GM18505 (cell line): ENCODE data around the gene ZCCHC14.
"Not testable (repeated sequence)": the region's sequence is repeated elsewhere in the genome, so short reads cannot be mapped to it uniquely, and the experiment has no call there.

Experiments used
- ATAC-seq: cut with Tn5 transposase; IDR thresholded peaks from one replicate; pipeline ENCODE4 v1.9.1; 2021; ENCODE audit not compliant: unreplicated experiment
- POLR2A ChIP-seq: IDR thresholded peaks from 4 replicates; pipeline ENCODE4 v1.6.1; 2011; ENCODE audit warnings: borderline replicate concordance; ENCODE audit not compliant: insufficient read depth, insufficient read length; ENCODE audit errors: extremely low read depth

The ZCCHC14 gene

DNA sequence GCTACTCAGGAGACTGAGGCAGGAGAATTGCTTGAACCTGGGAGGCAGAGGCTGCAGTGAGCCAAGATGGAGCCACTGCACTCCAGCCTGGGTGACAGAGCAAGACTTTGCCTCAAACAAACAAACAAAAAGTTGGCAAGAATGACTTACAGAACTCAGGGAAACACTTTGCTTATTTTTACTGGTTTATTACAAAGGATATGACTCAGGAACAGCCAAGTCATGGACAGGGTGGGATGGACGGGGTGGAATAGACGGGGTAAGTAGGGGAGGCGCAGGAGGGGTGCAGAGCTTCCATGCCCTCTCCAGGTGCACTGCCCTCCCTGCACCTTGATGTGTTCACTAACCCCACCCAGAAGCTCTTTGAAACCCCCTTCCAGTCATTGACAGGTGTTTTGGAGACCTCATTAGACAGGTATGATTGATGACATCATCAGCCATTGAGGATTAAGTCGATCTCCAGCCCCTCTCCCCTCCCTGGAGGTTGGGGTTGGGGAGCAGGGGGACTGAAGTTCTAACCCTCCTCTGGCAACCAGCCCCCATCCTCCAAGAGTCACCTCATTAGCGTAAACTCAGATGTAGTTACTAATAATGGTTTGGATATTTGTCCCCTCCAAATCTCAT, 41.3 kb upstream of the ZCCHC14 start:
- no peak for TF ChIP-seq POLR2A
- no peak for ATAC-seq

GRCh38 chr16:87533061-87533460, 40.2 kb upstream of the ZCCHC14 start:
- no peak for ATAC-seq
- no peak for TF ChIP-seq POLR2A

GRCh38 chr16:87531418-87531817, 38.6 kb upstream of the ZCCHC14 start:
- no peak for TF ChIP-seq POLR2A
- ATAC-seq, result no peak

- ATAC-seq, result no peak
- TF ChIP-seq POLR2A, result no peak
Measured at GRCh38 chr16:87528690-87529579, 36.1 kb upstream of the ZCCHC14 start.

GRCh38 chr16:87527055-87527724, 34.4 kb upstream of the ZCCHC14 start:
- ATAC-seq, result no peak

DNA sequence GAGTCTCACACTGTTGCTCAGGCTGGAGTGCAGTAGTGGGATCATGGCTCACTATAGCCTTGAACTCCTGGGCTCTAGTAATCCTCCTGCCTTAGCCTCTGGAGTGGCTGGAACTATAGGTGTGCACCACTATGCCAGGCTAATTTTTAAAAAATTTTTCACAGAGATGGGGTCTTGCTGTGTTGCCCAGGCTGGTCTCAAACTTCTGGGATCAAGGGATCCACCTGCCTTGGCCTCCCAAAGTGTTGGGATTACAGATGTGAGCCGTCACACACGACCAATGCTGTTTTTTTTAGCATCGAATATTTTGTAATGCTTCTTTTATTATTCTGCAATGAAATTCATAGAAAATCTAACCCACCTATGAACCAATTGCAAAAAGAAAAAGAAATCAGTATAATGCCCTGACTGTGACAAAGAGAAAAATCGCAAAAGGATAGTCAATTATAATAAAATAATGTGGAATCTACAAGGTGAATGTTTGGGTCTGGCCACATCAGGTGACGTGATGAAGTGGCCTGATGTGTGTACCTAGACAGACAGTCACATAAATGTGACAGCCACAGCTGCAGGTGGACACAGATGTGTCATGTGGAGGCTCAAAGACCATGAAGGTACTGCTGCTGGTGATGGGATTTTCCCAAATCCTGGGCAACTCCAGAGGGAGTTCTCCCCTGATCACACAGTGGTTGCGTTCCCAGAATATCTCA, 33.6 kb upstream of the ZCCHC14 start:
- no peak for ATAC-seq
- no peak for TF ChIP-seq POLR2A

More at GRCh38 chr16:87527055-87527724, 34.4 kb upstream of the ZCCHC14 start:
- TF ChIP-seq POLR2A, result no peak

- no peak for ATAC-seq
- TF ChIP-seq POLR2A, result no peak
Measured at GRCh38 chr16:87525352-87525751, 32.5 kb upstream of the ZCCHC14 start.

DNA sequence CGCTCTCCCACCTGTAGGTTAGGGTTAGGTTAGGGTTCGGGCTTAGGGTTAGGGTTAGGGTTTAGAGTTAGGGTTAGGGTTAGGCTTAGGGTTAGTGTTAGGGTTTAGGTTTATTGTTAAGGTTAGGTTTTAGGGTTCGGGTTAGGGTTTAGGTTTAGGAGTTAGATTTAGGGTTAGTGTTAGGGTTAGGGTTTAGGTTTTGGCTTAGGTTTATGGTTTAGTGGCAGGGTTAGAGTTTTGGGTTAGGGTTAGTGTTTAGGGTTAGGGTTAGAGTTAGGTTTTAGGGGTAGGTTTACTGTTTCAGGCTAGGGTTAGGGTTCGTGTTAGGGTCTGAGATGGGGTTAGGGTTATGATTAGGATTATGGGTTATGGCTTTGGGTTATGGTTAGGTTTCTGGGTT, 31.6 kb upstream of the ZCCHC14 start:
- ATAC-seq, result no peak
- TF ChIP-seq POLR2A, result no peak

DNA sequence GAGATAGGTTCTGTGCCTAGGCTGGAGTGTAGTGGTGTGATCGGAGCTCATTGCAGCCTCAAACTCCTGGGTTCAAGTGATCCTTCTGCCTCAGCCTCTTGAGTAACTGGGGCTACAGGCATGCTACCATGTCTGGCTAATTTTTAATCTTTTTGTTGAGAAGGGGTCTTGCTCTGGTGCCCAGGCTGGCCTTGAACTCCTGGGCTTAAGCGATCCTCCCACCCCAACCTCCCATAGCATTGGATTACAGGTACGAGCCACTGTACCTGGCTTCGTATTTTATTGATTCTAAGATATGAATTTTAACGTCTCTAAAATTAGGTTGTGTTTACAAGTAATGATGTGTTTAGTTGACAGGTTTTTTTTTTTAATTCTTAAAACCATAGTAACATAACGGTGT, 30.8 kb upstream of the ZCCHC14 start:
- not testable (repeated sequence) for ATAC-seq

GRCh38 chr16:87521764-87522163, 28.9 kb upstream of the ZCCHC14 start:
- not testable (repeated sequence) for ATAC-seq

DNA sequence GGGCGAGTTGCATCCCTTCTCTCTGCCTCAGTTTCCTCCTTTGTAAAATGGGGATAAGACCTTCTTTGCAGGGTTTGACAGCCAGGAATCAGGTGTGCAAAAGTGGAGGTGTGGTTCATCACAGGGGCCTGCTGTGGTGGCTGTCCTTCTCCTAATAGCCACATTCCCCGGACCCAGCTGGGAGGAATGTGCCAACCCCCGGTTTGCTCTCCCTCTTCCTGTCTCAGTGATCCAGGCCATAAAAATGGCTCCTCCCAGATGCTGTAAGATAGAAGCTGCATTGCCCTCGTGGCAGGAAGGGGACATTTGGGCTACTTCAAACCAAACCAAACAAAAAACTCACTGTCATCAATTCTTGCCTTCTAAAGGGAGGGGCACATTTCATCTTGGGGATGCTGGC, 26.3 kb upstream of the ZCCHC14 start:
- ATAC-seq, result not testable (repeated sequence)

DNA sequence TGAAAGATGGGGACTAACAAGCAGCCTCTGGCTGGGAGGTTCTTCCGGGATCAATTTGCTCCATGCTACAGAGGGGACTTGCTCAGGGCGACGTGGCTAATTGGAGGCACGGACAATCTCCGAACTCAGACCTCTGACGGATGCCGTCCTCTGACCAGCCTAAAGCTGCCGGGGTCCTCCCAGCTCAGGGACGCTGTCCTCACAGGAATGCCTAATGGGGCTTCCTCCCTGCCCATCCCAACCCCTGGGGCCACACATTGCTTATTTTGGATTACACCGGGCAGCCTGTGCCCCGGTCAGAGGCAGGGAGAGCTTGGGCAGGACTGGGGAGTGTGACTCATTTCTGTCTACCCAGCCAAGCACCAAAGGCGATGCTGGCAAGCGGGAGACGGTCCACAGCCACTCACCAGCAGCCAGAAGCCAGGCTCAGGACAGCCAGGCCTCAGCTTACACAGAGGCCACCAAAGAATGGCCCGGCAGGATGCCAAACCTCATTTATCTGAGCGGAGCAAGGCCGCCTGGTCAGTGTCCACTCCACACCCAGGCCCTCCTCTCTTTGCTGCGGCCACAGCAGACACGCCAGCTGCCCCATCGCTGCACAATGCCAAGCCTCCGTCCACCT, 25.7 kb upstream of the ZCCHC14 start:
- ATAC-seq, result not testable (repeated sequence)

- ATAC-seq, result not testable (repeated sequence)
Measured at GRCh38 chr16:87517610-87518429, 25.0 kb upstream of the ZCCHC14 start.

- TF ChIP-seq POLR2A, result no peak
- no peak for ATAC-seq
Measured at GRCh38 chr16:87516361-87516760, 23.5 kb upstream of the ZCCHC14 start.
